ENCODE data around the gene OR6K2.

Gene OR6K2

DNA sequence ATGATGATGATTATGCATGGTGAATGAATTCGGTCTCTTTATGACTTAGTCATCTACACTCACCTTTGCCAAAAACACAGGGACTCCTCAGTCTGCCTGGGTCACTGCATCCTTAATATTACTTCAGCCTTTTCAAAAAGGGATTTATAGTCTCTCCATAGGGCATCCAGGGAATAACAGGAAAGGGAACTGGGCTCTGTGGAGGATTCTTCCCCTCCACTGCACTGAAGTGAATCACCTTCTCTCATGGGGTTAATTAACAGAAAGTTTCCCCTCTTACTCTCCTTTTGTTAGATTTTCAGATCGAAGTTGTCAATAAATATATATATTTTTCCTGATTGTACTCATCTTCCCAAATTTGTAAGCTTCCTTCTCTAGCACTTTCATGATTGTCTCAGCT lies 20.2 kb upstream of the OR6K2 start, which contains the start of gene OR6K3:
Gene OR6K3, minus strand, starts transcription at position 101 of the 400 bp plus-strand sequence. CDS start 2,605 bp downstream, outside the sequence.
- no peak for DNase-seq (ENCODE audit: low spot score)
- H3K27ac ChIP-seq, result no peak within 1 kb of the TSS
- no peak within 1 kb of the TSS for H3K4me3 ChIP-seq
- TF ChIP-seq, protein P1, sequence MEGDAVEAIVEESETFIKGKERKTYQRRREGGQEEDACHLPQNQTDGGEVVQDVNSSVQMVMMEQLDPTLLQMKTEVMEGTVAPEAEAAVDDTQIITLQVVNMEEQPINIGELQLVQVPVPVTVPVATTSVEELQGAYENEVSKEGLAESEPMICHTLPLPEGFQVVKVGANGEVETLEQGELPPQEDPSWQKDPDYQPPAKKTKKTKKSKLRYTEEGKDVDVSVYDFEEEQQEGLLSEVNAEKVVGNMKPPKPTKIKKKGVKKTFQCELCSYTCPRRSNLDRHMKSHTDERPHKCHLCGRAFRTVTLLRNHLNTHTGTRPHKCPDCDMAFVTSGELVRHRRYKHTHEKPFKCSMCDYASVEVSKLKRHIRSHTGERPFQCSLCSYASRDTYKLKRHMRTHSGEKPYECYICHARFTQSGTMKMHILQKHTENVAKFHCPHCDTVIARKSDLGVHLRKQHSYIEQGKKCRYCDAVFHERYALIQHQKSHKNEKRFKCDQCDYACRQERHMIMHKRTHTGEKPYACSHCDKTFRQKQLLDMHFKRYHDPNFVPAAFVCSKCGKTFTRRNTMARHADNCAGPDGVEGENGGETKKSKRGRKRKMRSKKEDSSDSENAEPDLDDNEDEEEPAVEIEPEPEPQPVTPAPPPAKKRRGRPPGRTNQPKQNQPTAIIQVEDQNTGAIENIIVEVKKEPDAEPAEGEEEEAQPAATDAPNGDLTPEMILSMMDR (IDR thresholded peaks at IDR 0.05), result no peak

DNA sequence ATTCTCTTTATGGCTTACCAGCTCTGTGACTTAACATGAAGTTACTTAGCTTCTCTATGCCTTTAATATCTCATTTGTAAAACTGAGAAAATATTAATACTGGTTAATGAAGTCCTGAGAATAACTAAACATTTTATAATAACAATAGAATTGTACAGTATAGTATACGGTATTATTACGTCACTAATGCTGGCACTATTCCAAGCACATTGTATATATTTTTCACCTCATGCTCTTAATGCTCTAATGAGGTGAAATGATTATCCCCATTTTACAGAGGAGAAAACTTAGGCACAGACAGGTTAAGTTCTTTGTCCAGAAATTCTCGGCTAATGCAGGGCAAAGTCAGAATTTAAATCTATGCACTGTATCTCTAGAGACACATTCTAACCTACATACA lies 19.2 kb upstream of the OR6K2 start:
- DNase-seq (ENCODE audit: low spot score), result no peak
- Histone ChIP-seq H3K27ac (no peak overlapping the region), H3K4me3 (no peak overlapping the region)
- TF ChIP-seq, protein P1 (IDR thresholded peaks at IDR 0.05), result no peak

DNA sequence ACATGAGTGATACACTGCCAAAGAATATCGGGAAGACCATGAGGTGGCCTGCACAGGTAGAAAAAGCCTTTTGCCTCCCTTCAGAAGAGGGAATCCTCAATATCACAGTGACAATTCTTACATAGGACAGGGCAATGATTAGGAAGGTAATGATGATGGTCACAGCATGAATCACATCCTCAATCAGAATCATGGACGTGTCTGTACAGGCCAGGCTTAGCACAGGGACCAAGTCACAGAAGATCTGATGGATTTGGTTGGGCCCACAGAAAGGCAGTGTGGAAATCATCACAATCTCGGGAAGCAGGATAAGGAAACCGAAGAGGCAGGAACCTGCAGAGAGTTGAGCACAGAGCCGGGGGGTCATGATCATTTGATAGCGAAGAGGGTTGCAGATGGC lies 16.9 kb upstream of the OR6K2 start:
- no peak for DNase-seq (ENCODE audit: low spot score)
- TF ChIP-seq, protein P1 (IDR thresholded peaks at IDR 0.05), result no peak
- no peak overlapping the region for H3K4me3 ChIP-seq
- H3K27ac ChIP-seq, result no peak overlapping the region

DNA sequence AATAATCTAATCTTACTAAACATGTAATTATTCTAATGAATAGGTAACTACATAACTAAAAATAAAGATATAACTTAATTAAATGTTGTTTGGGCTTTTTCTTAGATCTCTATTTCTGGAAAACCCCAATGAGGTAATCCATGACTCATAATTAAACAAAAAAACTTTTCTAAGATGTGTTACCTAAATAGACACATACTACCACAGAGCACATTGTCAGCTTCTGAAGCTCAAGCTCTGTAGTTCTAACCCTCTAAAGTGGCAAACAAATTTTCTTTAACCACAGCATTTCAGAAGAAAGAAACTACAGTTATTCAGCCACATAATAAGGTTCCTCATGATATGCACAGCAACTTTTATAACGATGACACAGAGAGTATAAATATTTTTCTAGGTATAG lies 15.9 kb upstream of the OR6K2 start:
- no peak for DNase-seq (ENCODE audit: low spot score)
- Histone ChIP-seq H3K27ac (no peak overlapping the region), H3K4me3 (no peak overlapping the region)
- TF ChIP-seq, protein P1 (IDR thresholded peaks at IDR 0.05), result no peak

DNA sequence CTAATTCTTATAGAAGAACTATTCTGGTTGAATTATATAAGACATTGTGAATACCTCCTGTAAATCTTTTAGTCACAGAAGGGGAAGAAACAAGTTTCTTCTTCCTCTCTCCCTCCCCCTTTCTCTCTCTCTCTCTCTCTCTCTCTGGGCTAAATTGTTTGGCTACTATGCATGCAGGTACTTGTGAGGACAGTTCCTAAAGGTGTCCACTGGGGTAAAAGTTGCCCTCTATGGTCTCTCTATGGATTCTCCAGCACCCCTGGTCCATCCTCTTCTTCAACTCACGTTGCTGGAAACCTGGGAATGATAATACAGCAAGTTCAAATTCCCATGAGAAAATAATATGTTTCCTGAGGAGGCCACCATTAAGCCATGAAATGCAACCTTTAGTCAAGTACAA lies 14.3 kb upstream of the OR6K2 start:
- TF ChIP-seq, protein P1 (IDR thresholded peaks at IDR 0.05), result no peak
- Histone ChIP-seq H3K4me3 (no peak overlapping the region), H3K27ac (no peak overlapping the region)
- DNase-seq (ENCODE audit: low spot score), result no peak

DNA sequence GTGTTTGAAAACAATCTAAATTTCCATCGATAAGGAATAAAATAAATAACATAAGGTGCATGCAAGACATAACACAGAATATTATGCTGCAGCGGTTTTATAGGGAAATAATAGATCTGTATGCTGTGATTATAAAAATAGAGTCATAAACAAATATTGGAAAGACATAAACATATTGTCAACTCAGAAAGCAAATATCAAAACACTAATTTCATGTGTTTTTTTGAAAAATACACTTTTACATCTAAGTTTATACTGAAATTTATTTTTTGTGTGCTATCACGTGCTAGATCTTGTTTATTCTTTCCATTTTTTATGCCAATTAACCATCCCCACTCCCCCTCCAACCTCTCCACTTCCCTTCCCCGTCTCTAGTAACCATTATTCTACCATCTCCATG lies 10.6 kb upstream of the OR6K2 start:
- no peak for DNase-seq (ENCODE audit: low spot score)
- Histone ChIP-seq H3K4me3 (no peak overlapping the region), H3K27ac (no peak overlapping the region)
- TF ChIP-seq, protein P1 (IDR thresholded peaks at IDR 0.05), result no peak

DNA sequence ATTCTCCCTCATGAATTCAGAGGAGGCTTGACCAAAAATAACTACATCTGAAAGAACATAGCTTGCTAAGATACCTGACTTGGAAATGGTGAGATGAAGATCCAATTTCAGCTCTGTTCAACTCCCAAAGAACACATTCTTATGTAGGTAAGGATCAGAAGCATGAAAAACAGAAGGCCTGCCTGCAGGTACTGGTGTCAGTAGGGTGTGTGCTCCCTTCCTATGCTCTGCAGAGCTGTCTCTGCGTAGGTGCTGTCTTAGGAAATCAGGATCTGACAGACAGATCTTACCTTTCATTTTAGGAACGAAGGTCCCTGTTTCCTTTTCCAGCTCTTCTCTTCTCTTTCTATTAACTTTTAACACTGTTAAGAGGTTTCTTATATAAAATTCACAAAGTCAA lies 5.6 kb upstream of the OR6K2 start:
- no peak overlapping the region for H3K4me3 ChIP-seq
- no peak for DNase-seq (ENCODE audit: low spot score)
- no peak overlapping the region for H3K27ac ChIP-seq
- TF ChIP-seq, protein P1 (IDR thresholded peaks at IDR 0.05), result no peak
